NCI-H1436 (cell line): ENCODE data around the gene GADL1.

Source experiments
- DNase-seq: peaks from one replicate; lab custom pipeline; 2025; lab: John Stamatoyannopoulos, UW

Gene GADL1

DNA sequence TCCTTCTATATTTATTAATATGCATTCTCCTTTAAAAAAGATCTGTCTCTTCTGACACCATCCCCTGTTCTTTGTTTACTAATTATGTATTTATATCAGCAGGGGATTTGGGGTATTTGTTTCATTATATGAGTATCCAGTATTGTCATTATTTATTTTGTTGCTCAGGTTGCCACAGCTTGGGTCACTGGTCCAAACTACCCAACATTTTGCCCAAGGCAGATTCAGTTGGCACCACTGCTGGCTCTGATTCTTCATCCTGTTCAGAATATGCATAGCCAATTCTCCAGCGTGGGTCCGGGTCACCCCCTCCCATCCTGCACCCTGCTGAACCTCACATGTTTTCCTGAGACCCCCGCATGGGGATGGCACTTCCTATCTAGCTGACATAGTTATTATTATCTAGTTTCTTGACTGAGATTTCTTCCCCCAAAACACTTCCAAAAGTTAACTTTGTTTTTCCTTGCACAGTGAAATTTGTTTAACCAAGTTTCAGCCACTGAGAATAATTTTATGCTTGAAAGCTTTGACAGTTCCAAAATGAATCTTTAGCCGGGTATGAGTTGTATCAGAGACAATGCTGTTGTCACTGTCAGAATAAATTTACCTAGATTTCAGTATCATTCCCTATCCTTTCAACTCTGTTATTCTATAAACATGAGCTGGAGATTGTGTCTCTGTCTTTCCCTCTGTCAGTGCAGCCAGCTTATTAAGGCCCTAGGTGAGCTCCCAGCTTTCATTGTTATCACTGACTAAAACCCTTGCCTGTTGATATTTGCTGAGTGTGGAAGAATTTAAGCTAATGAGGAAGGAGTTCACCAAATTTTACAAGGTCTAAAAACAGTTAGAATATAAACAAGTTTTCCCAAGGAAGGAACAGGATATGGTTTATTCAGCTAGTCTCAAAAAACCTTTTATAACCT lies 217.8 kb downstream of the GADL1 start:
- no peak for DNase-seq
